ENCODE data around the gene GIMAP7. TPM values are rescaled to one million over a fixed set of nuclear protein-coding genes. Genes with fewer than 3 reads are reported as not detected.

Gene GIMAP7
- total and polyA plus RNA-seq, 9 donors = 2.3 to 30.3 (median 7.1) TPM

- no peaks in the 10 kb centered on the region for H3K36me3 ChIP-seq
- TF ChIP-seq EP300 (IDR thresholded peaks at IDR 0.05) (no peak), CTCF (IDR thresholded peaks at IDR 0.05) (no peak), POLR2A (IDR thresholded peaks at IDR 0.05) (no peak)
- no peaks in the 10 kb centered on the region for H3K9me3 ChIP-seq
- no peak overlapping the region for H3K4me3 ChIP-seq
- H3K27ac ChIP-seq = no peak overlapping the region
- H3K4me1 ChIP-seq (ENCODE audit: insufficient read depth) = no peaks in the 10 kb centered on the region
- no peak for DNase-seq
- 55 to 63% (median 59%) methylated on average over 5 of the region's 5 CpGs for WGBS, 3 donors
- no peaks in the 10 kb centered on the region for H3K27me3 ChIP-seq
- intact Hi-C loops (cut with DNase I) = no loop called here
These were observed 42.8 kb upstream of the GIMAP7 start for GRCh38 chr7:150471886-150472285.

- WGBS, 3 donors = 80 to 88% (median 81%) methylated on average over 7 of the region's 7 CpGs
- H3K4me1 ChIP-seq (ENCODE audit: insufficient read depth) = no peaks in the 10 kb centered on the region
- TF ChIP-seq EP300 (IDR thresholded peaks at IDR 0.05) = no peak
- TF ChIP-seq POLR2A (IDR thresholded peaks at IDR 0.05) = no peak
- TF ChIP-seq CTCF (IDR thresholded peaks at IDR 0.05) = no peak
These were observed 40.8 kb upstream of the GIMAP7 start for GRCh38 chr7:150473902-150474301.

GRCh38 chr7:150476285-150476684 lies 38.4 kb upstream of the GIMAP7 start:
- Histone ChIP-seq H3K4me3 (no peak overlapping the region), H3K4me1 (ENCODE audit: insufficient read depth) (no peaks in the 10 kb centered on the region), H3K36me3 (no peaks in the 10 kb centered on the region), H3K9me3 (no peaks in the 10 kb centered on the region), H3K27me3 (no peaks in the 10 kb centered on the region), H3K27ac (no peak overlapping the region)
- intact Hi-C loops (cut with DNase I) = no loop called here
- TF ChIP-seq CTCF (IDR thresholded peaks at IDR 0.05) = no peak
- TF ChIP-seq POLR2A (IDR thresholded peaks at IDR 0.05) = no peak
- no peak for TF ChIP-seq EP300 (IDR thresholded peaks at IDR 0.05)
- DNase-seq = no peak
- 90 to 95% (median 93%) methylated on average over 3 of the region's 3 CpGs for WGBS, 3 donors

More at GRCh38 chr7:150473902-150474301, 40.8 kb upstream of the GIMAP7 start:
- DNase-seq = no peak
- intact Hi-C loops (cut with DNase I) = no loop called here
- H3K27me3 ChIP-seq = no peaks in the 10 kb centered on the region
- H3K9me3 ChIP-seq = no peaks in the 10 kb centered on the region
- no peak overlapping the region for H3K4me3 ChIP-seq
- H3K27ac ChIP-seq = no peak overlapping the region
- no peaks in the 10 kb centered on the region for H3K36me3 ChIP-seq

- DNase-seq = no peak
- 83 to 88% (median 87%) methylated on average over 25 of the region's 25 CpGs for WGBS, 3 donors
- H3K27me3 ChIP-seq = no peaks in the 10 kb centered on the region
- no peaks in the 10 kb centered on the region for H3K36me3 ChIP-seq
- no peak overlapping the region for H3K4me3 ChIP-seq
- intact Hi-C loops (cut with DNase I) = no loop called here
- H3K9me3 ChIP-seq = no peaks in the 10 kb centered on the region
- no peak overlapping the region for H3K27ac ChIP-seq
- no peaks in the 10 kb centered on the region for H3K4me1 ChIP-seq (ENCODE audit: insufficient read depth)
- TF ChIP-seq EP300 (IDR thresholded peaks at IDR 0.05) (no peak), CTCF (IDR thresholded peaks at IDR 0.05) (no peak), POLR2A (IDR thresholded peaks at IDR 0.05) (no peak)
These were observed 37.6 kb upstream of the GIMAP7 start for GRCh38 chr7:150476819-150477631.
